Lower leg skin (tissue), 4 donors: Measurements from ENCODE around the gene SPPL2B. TPM values are rescaled to one million over a fixed set of nuclear protein-coding genes. Genes with fewer than 3 reads are reported as not detected.
A peak's percentile ranks its signal among the peaks of the same experiment; 100 is the strongest.
"Not testable (repeated sequence)": the region's sequence is repeated elsewhere in the genome, so short reads cannot be mapped to it uniquely, and the experiment has no call there.

ENCODE experiments used
- DNase-seq, 2 donors: peaks; one replicate each; pipeline ENCODE4 v3.0.0-alpha.2; 2019; ENCODE audit warnings: low spot score in 2 of 2
- H3K4me3 ChIP-seq: fragments of 200-600 bp; sonication (generic); 2 replicates; pipeline ENCODE4 v1.5.1; 2017; ENCODE audit warnings: mild to moderate bottlenecking, low read depth; ENCODE audit not compliant: poor library complexity, severe bottlenecking
- CTCF ChIP-seq, 3 donors: fragments of 450-650 bp; IDR thresholded peaks; one replicate each; pipeline ENCODE4 v1.5.1; 2016; ENCODE audit warnings: antibody characterized with exemption in 3 of 3, mild to moderate bottlenecking in 3 of 3, moderate library complexity in 2 of 3
- POLR2A ChIP-seq, 2 donors: fragments of 450-650 bp; IDR thresholded peaks; one replicate each; pipeline ENCODE4 v1.6.1; 2016 to 2017; ENCODE audit warnings: antibody characterized with exemption in 2 of 2, mild to moderate bottlenecking in 1 of 2, moderate library complexity in 1 of 2
- WGBS, 2 donors: methylation state at CpG; one replicate each; pipeline ENCODE4 v1.1.5; 2018; 5-methylcytosine and 5-hydroxymethylcytosine counted together
- intact Hi-C: fragments of 100-400 bp; cut with DNase I; formaldehyde crosslinking; loops from one replicate; pipeline ENCODE4 v1.15.0; 2023; ENCODE audit warnings: low total_unique reads
- total RNA-seq, 4 donors: library from RNA; depleted of rRNA; stranded (reverse); fragments of >200 nt; gene quantifications; one replicate each; pipeline ENCODE4 v1.1.0, GENCODE V29; 2016

The SPPL2B gene
- total RNA-seq, 4 donors from 2014 or later, result 36.1 to 84.7 (median 51.0) TPM

DNA sequence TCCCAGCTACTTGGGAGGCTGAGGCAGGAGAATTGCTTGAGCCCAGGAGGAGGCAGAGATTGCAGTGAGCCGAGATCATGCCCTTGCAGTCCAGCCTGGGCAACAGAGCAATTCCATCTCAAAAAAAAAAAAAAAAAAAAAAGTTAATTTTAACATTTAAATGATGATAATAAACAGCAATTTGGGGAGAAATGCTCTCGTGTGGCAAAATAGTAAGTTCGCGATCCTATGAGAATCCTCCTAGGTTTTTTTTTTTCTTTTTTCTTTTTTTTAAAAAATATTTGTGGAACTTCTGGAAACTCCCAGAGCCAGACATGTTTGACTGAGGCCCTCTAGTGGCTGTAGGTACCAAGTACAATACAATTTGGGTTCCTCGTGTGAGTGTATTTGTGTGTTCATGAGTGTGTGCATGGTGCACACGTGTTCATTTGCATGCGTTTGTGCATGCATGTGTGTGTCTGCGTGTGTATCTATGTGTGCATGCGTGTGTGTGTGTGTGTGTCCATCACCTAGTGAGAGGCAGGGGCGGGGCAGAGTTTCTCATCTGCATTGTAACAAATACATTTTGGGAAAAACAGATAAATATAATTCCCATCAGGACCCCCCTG lies 62.7 kb downstream of the SPPL2B start:
- peak in 1 of 2 donors; percentile 25 for DNase-seq
- intact Hi-C loops, result loop anchor here (10.0 kb wide), 1 partner anchor 116 kb away; no protein-coding TSS in a partner anchor
- WGBS, 2 donors, result 6 to 7% methylated on average over 10 of the region's 10 CpGs
- no peak overlapping the region for H3K4me3 ChIP-seq
- TF ChIP-seq POLR2A (IDR thresholded peaks at IDR 0.05) (no peak), CTCF (IDR thresholded peaks at IDR 0.05) (peak in 1 of 3 donors; percentile 70)

DNA sequence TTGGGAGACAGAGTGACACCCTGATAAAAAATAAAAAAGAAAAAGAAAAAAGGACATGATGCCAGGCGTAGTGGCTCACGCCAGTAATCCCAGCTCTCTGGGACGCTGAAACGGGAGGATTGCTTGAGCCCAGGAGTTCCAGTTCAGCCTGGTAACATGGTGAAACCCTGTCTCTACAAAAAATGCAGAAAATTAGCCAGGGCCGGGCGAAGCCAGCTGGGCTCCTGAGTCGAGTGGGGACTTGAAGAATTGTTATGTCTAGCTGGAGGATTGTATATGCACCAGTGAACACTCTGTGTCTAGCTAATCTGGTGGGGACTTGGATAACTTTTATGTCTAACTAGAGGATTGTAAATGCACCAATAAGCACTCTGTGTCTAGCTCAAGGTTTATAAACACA lies 63.9 kb downstream of the SPPL2B start:
- TF ChIP-seq CTCF (IDR thresholded peaks at IDR 0.05), result no peak
- no peak for TF ChIP-seq POLR2A (IDR thresholded peaks at IDR 0.05)
- WGBS, 2 donors, result 58 to 60% methylated on average over 7 of the region's 7 CpGs

DNA sequence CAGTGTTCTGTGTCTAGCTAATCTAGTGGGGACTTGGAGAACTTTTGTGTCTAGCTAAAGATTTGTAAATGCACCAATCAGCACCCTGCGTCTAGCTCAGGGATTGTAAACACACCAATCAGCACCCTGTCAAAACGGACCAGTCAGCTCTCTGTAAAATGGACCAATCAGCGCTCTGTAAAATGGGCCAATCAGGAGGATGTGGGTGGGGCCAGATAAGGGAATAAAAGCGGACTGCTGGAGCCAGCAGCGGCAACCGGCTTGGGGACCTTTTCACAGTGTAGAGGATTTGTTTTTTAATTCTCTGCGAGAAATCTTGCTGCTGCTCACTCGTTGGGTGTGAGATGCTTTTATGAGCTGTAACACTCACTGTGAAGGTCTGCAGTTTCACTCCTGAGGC lies 64.4 kb downstream of the SPPL2B start:
- H3K4me3 ChIP-seq, DNase-seq: not testable (repeated sequence)
- intact Hi-C loops, result loop anchor here (10.0 kb wide), 1 partner anchor 118 kb away; no protein-coding TSS in a partner anchor
- WGBS, 2 donors, result 75% methylated on average over 8 of the region's 8 CpGs

More for the DNA sequence above, 63.9 kb downstream of the SPPL2B start:
- intact Hi-C loops, result loop anchor here (10.0 kb wide), 1 partner anchor 118 kb away; no protein-coding TSS in a partner anchor
- no peak for DNase-seq
- H3K4me3 ChIP-seq, result no peak overlapping the region

DNA sequence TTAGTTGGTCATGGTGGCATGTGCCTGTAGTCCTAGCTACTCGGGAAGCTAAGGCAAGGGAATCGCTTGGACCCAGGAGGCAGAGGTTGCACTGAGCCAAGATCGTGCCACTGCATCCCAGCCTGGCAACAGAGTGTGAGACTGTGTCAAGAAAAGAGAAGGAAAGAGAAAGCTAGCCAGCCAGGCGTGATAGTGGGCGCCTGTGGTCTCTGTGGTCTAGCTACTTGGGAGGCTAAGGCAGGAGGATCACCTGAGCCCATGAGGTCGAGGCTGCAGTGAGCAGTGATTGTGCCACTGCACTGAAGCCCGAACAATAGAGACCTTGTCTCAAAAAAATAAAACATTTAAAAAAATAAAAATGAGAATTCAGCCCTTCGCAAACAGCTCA lies 65.6 kb downstream of the SPPL2B start:
- H3K4me3 ChIP-seq, result no peak overlapping the region
- TF ChIP-seq POLR2A (IDR thresholded peaks at IDR 0.05) (no peak), CTCF (IDR thresholded peaks at IDR 0.05) (no peak)
- intact Hi-C loops, result loop anchor here (10.0 kb wide), 1 partner anchor 119 kb away; no protein-coding TSS in a partner anchor
- WGBS, 2 donors, result 69 to 77% methylated on average over 8 of the region's 8 CpGs
- DNase-seq, result no peak

- no peak overlapping the region for H3K4me3 ChIP-seq
- intact Hi-C loops, result loop anchor here (10.0 kb wide), 1 partner anchor 120 kb away; no protein-coding TSS in a partner anchor
- TF ChIP-seq CTCF (IDR thresholded peaks at IDR 0.05) (no peak), POLR2A (IDR thresholded peaks at IDR 0.05) (no peak)
- no peak for DNase-seq
- 66 to 68% methylated on average over 27 of the region's 27 CpGs for WGBS, 2 donors
Observed at GRCh38 chr19:2394442-2395292, 66.2 kb downstream of the SPPL2B start.

GRCh38 chr19:2395293-2395829 lies 66.9 kb downstream of the SPPL2B start:
- intact Hi-C loops, result loop anchor here (10.0 kb wide), 1 partner anchor 121 kb away; no protein-coding TSS in a partner anchor
- not testable (repeated sequence) for H3K4me3 ChIP-seq, DNase-seq
- 90 to 95% methylated on average over 18 of the region's 18 CpGs for WGBS, 2 donors

- intact Hi-C loops, result loop anchor here (10.0 kb wide), 1 partner anchor 122 kb away; no protein-coding TSS in a partner anchor
- not testable (repeated sequence) for DNase-seq, H3K4me3 ChIP-seq
- WGBS, 2 donors, result 84 to 92% methylated on average over 7 of the region's 7 CpGs
Observed at GRCh38 chr19:2397173-2397572, 68.7 kb downstream of the SPPL2B start.
